HepG2 (cell line): ENCODE measurements around the gene NSUN3. TPM values are rescaled to one million over a fixed set of nuclear protein-coding genes. Genes with fewer than 3 reads are reported as not detected.

Source experiments
- ARNT ChIP-seq: fragments of 450-650 bp; IDR thresholded peaks from 2 replicates; pipeline ENCODE4 v1.6.1; 2017
- CREB3 ChIP-seq: sonication (generic); formaldehyde crosslinking; IDR thresholded peaks from 2 replicates; pipeline ENCODE4 v1.5.0; 2020; ENCODE audit warnings: missing genetic modification reagents
- CREBL2 ChIP-seq: sonication (generic); formaldehyde crosslinking; IDR thresholded peaks from 2 replicates; pipeline ENCODE4 v1.8.1; 2023; ENCODE audit warnings: missing genetic modification reagents, mild to moderate bottlenecking, borderline replicate concordance
- FOXC1 ChIP-seq: sonication (generic); formaldehyde crosslinking; IDR thresholded peaks from 2 replicates; pipeline ENCODE4 v1.8.0; 2022; ENCODE audit warnings: mild to moderate bottlenecking, missing genetic modification reagents, borderline replicate concordance
- HOXA7 ChIP-seq: sonication (generic); formaldehyde crosslinking; IDR thresholded peaks from 2 replicates; pipeline ENCODE4 v1.8.1; 2022; ENCODE audit warnings: mild to moderate bottlenecking, missing genetic modification reagents, moderate library complexity
- IRX3 ChIP-seq: sonication (generic); formaldehyde crosslinking; IDR thresholded peaks from 2 replicates; pipeline ENCODE4 v1.8.1; 2023; ENCODE audit warnings: mild to moderate bottlenecking, low read depth, missing genetic modification reagents, borderline replicate concordance
- MLX ChIP-seq: IDR thresholded peaks from 2 replicates; pipeline ENCODE4 v1.6.1; 2016
- MXD3 ChIP-seq: IDR thresholded peaks from 2 replicates; pipeline ENCODE4 v1.6.1; 2016; ENCODE audit warnings: mild to moderate bottlenecking, missing biosample characterization, missing genetic modification reagents
- MXI1 ChIP-seq: IDR thresholded peaks from 3 replicates; pipeline ENCODE4 v1.6.1; 2012; ENCODE audit warnings: low read depth, low read length, inconsistent platforms, borderline replicate concordance
- NPAS2 ChIP-seq: sonication (generic); formaldehyde crosslinking; IDR thresholded peaks from 2 replicates; pipeline ENCODE4 v1.8.0; 2022; ENCODE audit warnings: mild to moderate bottlenecking, missing genetic modification reagents, borderline replicate concordance
- PAXIP1 ChIP-seq: sonication (generic); formaldehyde crosslinking; conservative IDR thresholded peaks from 2 replicates; pipeline ENCODE4 v1.4.0; 2020; ENCODE audit warnings: mild to moderate bottlenecking, missing genetic modification reagents, moderate library complexity
- SALL1 ChIP-seq: sonication (generic); formaldehyde crosslinking; IDR thresholded peaks from 2 replicates; pipeline ENCODE4 v1.8.0; 2022; ENCODE audit warnings: mild to moderate bottlenecking, missing genetic modification reagents
- ZMYM4 ChIP-seq: sonication (generic); formaldehyde crosslinking; IDR thresholded peaks from 2 replicates; pipeline ENCODE4 v1.8.1; 2023; ENCODE audit warnings: mild to moderate bottlenecking, missing genetic modification reagents
- ZNF329 ChIP-seq: sonication (generic); formaldehyde crosslinking; IDR thresholded peaks from 2 replicates; pipeline ENCODE4 v1.9.0; 2021; ENCODE audit warnings: low read depth, mild to moderate bottlenecking, missing genetic modification reagents
- ZNF34 ChIP-seq: sonication (generic); formaldehyde crosslinking; IDR thresholded peaks from 2 replicates; pipeline ENCODE4 v1.4.0; 2020; ENCODE audit warnings: mild to moderate bottlenecking, missing genetic modification reagents, borderline replicate concordance
- ZNF550 ChIP-seq: sonication (generic); formaldehyde crosslinking; IDR thresholded peaks from 2 replicates; pipeline ENCODE4 v1.4.0; 2020; ENCODE audit warnings: mild to moderate bottlenecking, missing genetic modification reagents, borderline replicate concordance
- ZNF607 ChIP-seq: sonication (generic); formaldehyde crosslinking; IDR thresholded peaks from 2 replicates; pipeline ENCODE4 v1.5.1; 2020; ENCODE audit warnings: missing genetic modification reagents, mild to moderate bottlenecking, borderline replicate concordance
- ZNF687 ChIP-seq: sonication (generic); formaldehyde crosslinking; IDR thresholded peaks from 2 replicates; pipeline ENCODE4 v1.5.1; 2020; ENCODE audit warnings: mild to moderate bottlenecking, missing genetic modification reagents, moderate library complexity
- polyA plus RNA-seq, 8 experiments: library from polyadenylated mRNA; depleted of rRNA in 3 of 8; stranded (reverse) in 7 of 8; unstranded in 1 of 8; fragments of >200 nt; fragmentation: Illumina TruSeq in 4 of 8; extraction: Trizol in 4 of 8; gene quantifications; 2 replicates each; pipeline versions ENCODE4 v1.2.1 to v1.2.3, GENCODE V29; 2011 to 2016; ENCODE audit warnings: low read depth in 4 of 8, missing spikeins in 1 of 8, mixed read lengths in 1 of 8; ENCODE audit not compliant: insufficient read depth in 1 of 8
- total RNA-seq, 5 experiments: library from RNA; depleted of rRNA; stranded (reverse); fragments of >200 nt; fragmentation: Illumina TruSeq; extraction: Trizol; gene quantifications; 2 replicates each; pipeline ENCODE4 v1.2.3, GENCODE V29; 2016; ENCODE audit warnings: low read depth in 1 of 5

The NSUN3 gene
- total and polyA plus RNA-seq, 2 of the 13 experiments (the other 11 are each of a cell fraction or from before 2014, with no cell fraction given) = 3.2 to 10.6 TPM

GRCh38 chr3:94062513-94063404 lies at the start of gene NSUN3, which contains the start of gene DHFR2 (continued):
- TF ChIP-seq ZNF550 (no peak), HOXA7 (CRISPR knock-in tag) (no peak), ARNT (no peak), ZNF329 (CRISPR knock-in tag) (no peak), MLX (CRISPR knock-in tag) (no peak), MXD3 (CRISPR knock-in tag) (no peak), MXI1 (peak; percentile 70; the same call in 1 of the 3 replicates), ZMYM4 (CRISPR knock-in tag) (peak; percentile 97), ZNF687 (CRISPR knock-in tag) (peak; percentile 88), PAXIP1 (CRISPR knock-in tag) (no peak; the same call in 1 of the 2 replicates), CREBL2 (CRISPR knock-in tag) (no peak), ZNF34 (CRISPR knock-in tag) (no peak), ZNF607 (CRISPR knock-in tag) (no peak), IRX3 (no peak), FOXC1 (CRISPR knock-in tag) (no peak; the same call in 1 of the 2 replicates), NPAS2 (CRISPR knock-in tag) (no peak), SALL1 (CRISPR knock-in tag) (peak; percentile 64), CREB3 (no peak)
